DLD1 (cell line): Measurements from ENCODE around the gene EBF4.

Source experiments
- in situ Hi-C: cut with HindIII; loops from 2 replicates; pipeline ENCODE4 v1.10.0; 2017; ENCODE audit warnings: low sequenced_read_pairs

The EBF4 gene

GRCh38 chr20:2698912-2699311 lies 6.3 kb downstream of the EBF4 start:
- in situ Hi-C loops = no loop called here

GRCh38 chr20:2699775-2700413 lies 7.3 kb downstream of the EBF4 start:
- in situ Hi-C loops = no loop called here

- in situ Hi-C loops = no loop called here
These were observed 8.5 kb downstream of the EBF4 start for GRCh38 chr20:2700913-2701620.

- in situ Hi-C loops = no loop called here
These were observed 9.1 kb downstream of the EBF4 start for GRCh38 chr20:2701671-2702081.

GRCh38 chr20:2703716-2704475 lies 11.3 kb downstream of the EBF4 start:
- in situ Hi-C loops = no loop called here

- in situ Hi-C loops = no loop called here
These were observed 13.5 kb downstream of the EBF4 start for GRCh38 chr20:2705931-2706645.

- in situ Hi-C loops = no loop called here
These were observed 14.2 kb downstream of the EBF4 start for GRCh38 chr20:2706688-2707352.

- in situ Hi-C loops = no loop called here
These were observed 14.9 kb downstream of the EBF4 start for GRCh38 chr20:2707353-2708072.

- in situ Hi-C loops = no loop called here
These were observed 15.5 kb downstream of the EBF4 start for GRCh38 chr20:2708073-2708415.

GRCh38 chr20:2708665-2709064 lies 16.1 kb downstream of the EBF4 start:
- in situ Hi-C loops = no loop called here

GRCh38 chr20:2709205-2709981 lies 16.8 kb downstream of the EBF4 start:
- in situ Hi-C loops = no loop called here

GRCh38 chr20:2713285-2713684 lies 20.7 kb downstream of the EBF4 start:
- in situ Hi-C loops = no loop called here

- in situ Hi-C loops = no loop called here
These were observed 36.7 kb downstream of the EBF4 start for GRCh38 chr20:2729251-2729713.

- in situ Hi-C loops = no loop called here
These were observed 37.2 kb downstream of the EBF4 start for GRCh38 chr20:2729791-2730190.

- in situ Hi-C loops = no loop called here
These were observed 42.3 kb downstream of the EBF4 start for GRCh38 chr20:2734899-2735298.

- in situ Hi-C loops = no loop called here
These were observed 43.9 kb downstream of the EBF4 start for GRCh38 chr20:2736441-2736840.

- in situ Hi-C loops = no loop called here
These were observed 45.9 kb downstream of the EBF4 start for GRCh38 chr20:2738331-2739041.

- in situ Hi-C loops = no loop called here
These were observed 46.4 kb downstream of the EBF4 start for GRCh38 chr20:2739042-2739398.

- in situ Hi-C loops = no loop called here
These were observed 48.1 kb downstream of the EBF4 start for GRCh38 chr20:2740702-2741101.
